Measurements from ENCODE around the gene PTPRT.

The PTPRT gene

DNA sequence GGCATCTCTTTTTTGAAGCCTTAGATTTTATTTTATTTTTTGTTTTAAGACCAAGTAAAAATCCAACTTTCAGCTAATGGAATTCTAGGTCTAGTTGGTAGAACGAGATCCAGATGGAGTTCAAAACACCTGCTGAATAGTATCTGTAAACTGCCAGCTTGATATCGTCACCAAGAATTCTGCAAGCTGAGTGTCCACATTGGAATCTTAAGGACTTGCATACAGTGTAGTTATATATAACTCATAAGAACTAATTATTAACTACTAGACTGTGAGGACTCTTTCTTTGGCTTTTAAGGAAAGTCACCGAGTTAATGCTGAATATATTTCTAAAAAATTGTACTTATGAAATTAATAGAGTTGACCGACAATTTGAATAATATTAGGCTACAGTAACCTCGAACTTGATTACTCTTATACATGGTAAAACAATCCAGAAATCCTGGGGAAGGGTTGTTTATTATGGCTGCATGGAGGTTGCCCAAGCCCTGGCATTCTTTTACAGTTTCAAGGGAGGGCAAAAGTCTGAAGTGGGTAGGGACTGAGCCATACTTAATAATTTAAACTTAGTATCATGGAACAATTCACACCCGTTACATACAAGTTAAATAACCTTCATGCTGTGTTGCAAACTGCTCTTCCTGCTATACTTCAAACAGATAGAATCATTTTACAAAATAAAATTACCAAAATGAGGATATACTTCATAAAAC is 553.9 kb downstream of the PTPRT start:
- no peak overlapping the region for H3K9ac ChIP-seq (ENCODE audit: low read depth, low read length)
- no peaks in the 10 kb centered on the region for H3K9me3 ChIP-seq (ENCODE audit: control insufficient read depth, insufficient read depth, low read length)
- H3K36me3 ChIP-seq (ENCODE audit: insufficient read depth, low read length): no peaks in the 10 kb centered on the region
- H3K4me1 ChIP-seq (ENCODE audit: insufficient read depth, low read length): no peaks in the 10 kb centered on the region

DNA sequence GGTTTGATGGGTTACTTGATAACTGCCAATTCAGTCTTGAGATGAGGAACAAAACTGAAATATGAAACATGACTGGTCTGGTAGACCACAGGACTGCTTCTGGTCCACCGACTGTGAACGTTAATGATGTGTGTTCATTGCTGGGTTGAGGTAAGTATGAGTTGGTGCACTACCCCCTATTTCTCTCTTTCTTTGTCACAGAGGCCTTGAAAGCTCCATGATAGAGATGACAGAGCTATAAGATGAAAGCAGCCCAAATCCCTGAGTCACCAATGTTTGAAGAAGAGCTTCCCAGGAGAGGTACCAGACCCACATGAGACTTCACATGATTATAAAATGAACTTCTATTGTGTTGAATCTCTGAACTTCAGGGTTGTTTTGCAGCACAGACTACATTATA is 555.5 kb downstream of the PTPRT start:
- no peaks in the 10 kb centered on the region for H3K9me3 ChIP-seq (ENCODE audit: control insufficient read depth, insufficient read depth, low read length)
- H3K36me3 ChIP-seq (ENCODE audit: insufficient read depth, low read length): no peaks in the 10 kb centered on the region
- no peak overlapping the region for H3K9ac ChIP-seq (ENCODE audit: low read depth, low read length)
- no peaks in the 10 kb centered on the region for H3K4me1 ChIP-seq (ENCODE audit: insufficient read depth, low read length)

DNA sequence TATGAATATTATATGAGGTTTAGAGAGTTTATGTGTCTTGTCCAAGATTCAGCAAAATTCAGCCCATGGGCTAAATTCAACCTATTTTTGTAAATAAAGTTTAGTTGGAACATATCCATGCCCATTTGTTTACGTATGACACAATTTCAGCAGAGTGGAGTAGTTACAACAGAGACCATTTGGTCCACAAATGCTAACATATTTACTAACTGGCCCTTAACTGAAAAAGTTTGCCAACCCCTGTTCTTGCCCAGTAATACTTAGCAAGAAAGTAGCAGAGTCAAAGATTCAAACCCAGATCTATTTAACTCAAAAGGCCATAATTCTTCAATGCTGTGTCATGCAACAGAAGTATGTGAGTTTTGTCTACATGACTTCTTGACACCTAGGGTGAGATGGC is 561.0 kb downstream of the PTPRT start:
- Histone ChIP-seq H3K9ac (ENCODE audit: low read depth, low read length) (no peak overlapping the region), H3K4me1 (ENCODE audit: insufficient read depth, low read length) (no peaks in the 10 kb centered on the region), H3K9me3 (ENCODE audit: control insufficient read depth, insufficient read depth, low read length) (no peaks in the 10 kb centered on the region), H3K36me3 (ENCODE audit: insufficient read depth, low read length) (no peaks in the 10 kb centered on the region)

DNA sequence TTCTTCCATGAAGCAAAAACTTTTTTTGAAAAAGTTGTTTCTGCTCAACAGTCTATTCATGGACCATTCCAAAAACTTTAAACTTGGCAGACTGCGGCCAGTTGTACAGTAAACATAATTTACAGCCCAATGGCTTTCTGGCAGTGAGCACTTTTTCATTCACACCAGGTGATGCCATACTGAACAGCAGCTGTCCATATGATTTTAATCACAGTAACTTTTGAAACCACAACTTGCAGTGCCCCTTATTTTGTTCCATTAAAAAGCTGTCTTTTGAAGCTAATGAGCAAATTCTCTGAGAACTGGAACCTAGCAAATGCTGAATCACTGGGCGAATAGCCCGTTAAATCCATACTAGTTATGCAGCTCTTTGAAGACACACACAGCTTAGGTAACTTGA is 576.6 kb downstream of the PTPRT start:
- Histone ChIP-seq H3K9ac (ENCODE audit: low read depth, low read length) (no peak overlapping the region), H3K9me3 (ENCODE audit: control insufficient read depth, insufficient read depth, low read length) (no peaks in the 10 kb centered on the region; the same call in 1 of the 2 replicates), H3K4me1 (ENCODE audit: insufficient read depth, low read length) (no peaks in the 10 kb centered on the region), H3K36me3 (ENCODE audit: insufficient read depth, low read length) (no peaks in the 10 kb centered on the region)

DNA sequence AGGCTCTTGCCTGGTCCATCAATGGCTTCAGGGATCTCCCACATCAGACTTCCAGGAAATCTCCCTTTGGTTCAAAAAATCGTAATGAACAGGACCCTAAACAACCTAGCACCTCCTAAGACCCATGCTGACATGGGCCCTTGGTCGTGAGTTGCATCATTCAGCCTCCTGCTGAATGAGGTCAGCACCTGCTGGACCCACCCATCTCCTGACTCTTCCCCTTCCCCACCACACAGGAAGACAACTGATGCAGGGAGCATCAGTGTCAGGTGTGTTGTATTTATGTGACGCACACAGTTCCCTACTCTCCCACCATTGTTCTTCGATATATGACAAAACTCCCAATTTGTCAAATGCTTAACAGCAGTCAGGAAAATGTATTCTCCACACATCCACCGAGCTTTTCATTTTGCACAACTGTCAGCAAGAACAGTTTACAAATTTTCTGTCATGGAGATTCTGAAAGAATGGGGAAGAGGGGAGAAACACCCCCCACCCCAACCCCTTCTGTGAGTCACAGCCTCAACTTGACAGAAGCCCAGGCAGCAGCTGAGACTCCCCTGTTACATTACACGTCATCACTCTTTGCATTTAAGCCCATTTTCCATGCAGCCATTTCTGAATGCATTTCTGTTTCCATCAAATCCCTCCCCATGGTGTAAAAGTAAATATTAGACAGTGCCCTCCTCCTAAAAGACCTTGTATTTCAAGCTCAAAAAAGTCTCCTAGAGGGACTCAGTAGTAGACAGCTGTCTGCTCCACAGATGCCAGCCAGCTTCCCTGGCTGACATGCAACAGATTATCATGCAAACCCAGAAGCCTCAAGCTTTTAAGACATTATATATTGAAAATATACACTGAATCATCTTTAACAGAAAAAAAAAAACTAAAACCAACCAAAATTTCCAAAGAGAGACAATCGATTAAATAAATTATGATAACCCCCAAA is 577.5 kb downstream of the PTPRT start:
- Histone ChIP-seq H3K9ac (ENCODE audit: low read depth, low read length) (no peak overlapping the region), H3K9me3 (ENCODE audit: control insufficient read depth, insufficient read depth, low read length) (no peaks in the 10 kb centered on the region; the same call in 1 of the 2 replicates), H3K4me1 (ENCODE audit: insufficient read depth, low read length) (no peaks in the 10 kb centered on the region), H3K36me3 (ENCODE audit: insufficient read depth, low read length) (no peaks in the 10 kb centered on the region)

DNA sequence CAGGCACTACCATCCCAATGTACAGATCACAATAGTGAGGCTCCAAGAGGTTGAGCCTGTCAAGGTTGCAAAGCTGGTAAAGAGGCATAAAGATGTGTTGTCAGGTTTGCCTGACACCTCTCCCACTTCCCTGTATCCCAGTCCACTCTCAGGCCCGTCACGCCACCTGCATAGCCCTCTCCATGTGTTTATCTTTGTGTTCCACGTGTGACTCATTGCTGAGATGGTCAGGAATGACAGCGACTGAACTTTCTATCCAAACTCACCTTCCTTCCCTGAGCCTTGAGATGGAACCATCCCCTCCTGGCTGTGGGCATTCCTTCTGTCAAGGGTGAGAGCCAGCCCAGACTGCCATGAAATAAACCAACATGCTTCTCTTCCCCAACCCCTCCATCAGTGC is 578.3 kb downstream of the PTPRT start:
- H3K9ac ChIP-seq (ENCODE audit: low read depth, low read length): no peak overlapping the region
- H3K9me3 ChIP-seq (ENCODE audit: control insufficient read depth, insufficient read depth, low read length): no peaks in the 10 kb centered on the region; the same call in 1 of the 2 replicates
- H3K36me3 ChIP-seq (ENCODE audit: insufficient read depth, low read length): no peaks in the 10 kb centered on the region
- no peaks in the 10 kb centered on the region for H3K4me1 ChIP-seq (ENCODE audit: insufficient read depth, low read length)

DNA sequence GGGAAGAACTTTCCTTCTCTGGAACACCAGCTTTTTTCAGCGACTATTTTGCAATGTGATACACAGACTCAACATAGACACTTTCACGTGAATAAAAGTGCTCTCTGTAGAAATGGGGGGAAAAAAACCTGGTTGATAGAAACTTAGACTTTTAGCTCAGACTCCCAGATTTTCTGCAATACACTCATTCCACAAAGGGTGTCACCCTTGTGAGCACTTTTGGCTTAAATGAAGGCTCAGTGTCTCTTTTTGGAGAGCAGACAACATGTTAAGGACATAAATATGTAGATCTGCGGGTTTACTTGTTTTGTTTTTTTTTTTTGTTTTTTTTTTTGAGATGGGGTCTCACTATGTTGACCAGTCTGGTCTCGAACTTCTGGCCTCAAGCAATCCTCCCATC is 579.6 kb downstream of the PTPRT start:
- H3K9me3 ChIP-seq (ENCODE audit: control insufficient read depth, insufficient read depth, low read length): no peaks in the 10 kb centered on the region; the same call in 1 of the 2 replicates

DNA sequence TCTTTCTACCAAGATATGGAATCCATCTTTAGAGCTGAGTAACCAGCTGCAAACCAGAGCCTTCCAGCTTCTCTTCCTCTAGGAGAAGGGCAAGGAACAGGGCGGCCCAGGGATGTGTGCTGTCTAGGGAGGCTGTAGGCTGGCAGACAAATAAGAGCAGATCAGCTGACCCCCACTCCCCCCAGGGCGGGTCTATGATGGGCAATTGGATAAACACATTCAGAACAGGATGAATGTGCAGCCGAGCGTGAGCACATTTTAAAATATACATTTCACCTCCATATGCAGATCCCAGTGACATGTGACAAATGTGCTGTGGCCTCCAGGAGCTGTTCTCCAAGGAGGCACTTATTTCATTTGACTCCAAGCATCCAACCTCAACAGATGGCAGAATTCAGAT is 580.1 kb downstream of the PTPRT start:
- no peak overlapping the region for H3K9ac ChIP-seq (ENCODE audit: low read depth, low read length)
- peaks cover 4% of the 10 kb centered on the region; the same call in 1 of the 2 replicates for H3K4me1 ChIP-seq (ENCODE audit: insufficient read depth, low read length)
- no peaks in the 10 kb centered on the region; the same call in 1 of the 2 replicates for H3K9me3 ChIP-seq (ENCODE audit: control insufficient read depth, insufficient read depth, low read length)
- H3K36me3 ChIP-seq (ENCODE audit: insufficient read depth, low read length): no peaks in the 10 kb centered on the region

More for the DNA sequence above, 579.6 kb downstream of the PTPRT start:
- no peaks in the 10 kb centered on the region for H3K36me3 ChIP-seq (ENCODE audit: insufficient read depth, low read length)
- peaks cover 4% of the 10 kb centered on the region; the same call in 1 of the 2 replicates for H3K4me1 ChIP-seq (ENCODE audit: insufficient read depth, low read length)
- no peak overlapping the region for H3K9ac ChIP-seq (ENCODE audit: low read depth, low read length)

DNA sequence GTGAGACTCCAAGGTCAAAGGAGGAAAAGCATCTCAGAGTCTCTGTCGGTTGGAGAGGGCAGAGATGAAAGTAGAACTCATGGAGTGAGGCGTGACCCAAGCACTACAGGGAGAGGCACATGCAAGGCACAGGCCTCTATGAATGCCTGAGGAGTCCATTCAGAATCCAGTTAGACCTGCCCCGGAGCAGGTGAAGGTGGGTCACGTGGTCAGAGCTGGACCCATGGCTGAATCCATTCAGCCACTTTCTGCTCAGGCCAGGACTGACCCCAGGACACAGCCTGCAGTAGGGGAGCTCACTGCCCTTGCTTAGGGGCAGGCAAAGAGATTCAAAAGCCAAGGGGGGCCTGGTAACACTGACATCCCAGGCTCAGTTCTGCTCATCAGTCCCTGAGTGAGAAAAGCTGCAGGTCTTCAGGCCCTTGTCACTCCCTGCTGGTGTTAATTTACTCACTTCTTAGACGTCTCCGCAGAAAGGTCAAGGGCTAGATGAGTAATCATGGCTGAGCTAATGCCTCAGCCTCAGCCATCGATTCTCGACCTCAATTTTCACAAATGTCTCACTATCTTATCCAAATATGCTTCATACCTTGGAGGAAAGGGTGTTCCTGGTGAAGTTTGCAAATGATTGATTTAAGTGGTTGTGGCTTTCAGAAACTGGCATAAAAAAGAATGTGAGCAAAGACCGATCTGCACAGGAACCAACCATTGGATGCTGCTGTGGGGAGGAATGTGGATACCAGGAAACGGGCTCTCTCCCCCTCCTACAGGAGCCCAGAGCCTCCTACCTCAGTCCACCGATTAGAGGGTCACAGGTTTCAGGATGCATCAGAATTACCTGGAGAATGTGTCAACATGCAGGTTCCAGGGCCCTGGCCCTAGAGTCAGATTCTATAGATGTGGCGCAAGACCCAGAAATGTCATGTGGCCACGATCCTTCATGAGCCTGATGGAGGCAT is 584.4 kb downstream of the PTPRT start:
- Histone ChIP-seq H3K36me3 (ENCODE audit: insufficient read depth, low read length) (no peaks in the 10 kb centered on the region), H3K9ac (ENCODE audit: low read depth, low read length) (no peak overlapping the region), H3K4me1 (ENCODE audit: insufficient read depth, low read length) (peaks cover 7% of the 10 kb centered on the region; the same call in 1 of the 2 replicates), H3K9me3 (ENCODE audit: control insufficient read depth, insufficient read depth, low read length) (no peaks in the 10 kb centered on the region)

DNA sequence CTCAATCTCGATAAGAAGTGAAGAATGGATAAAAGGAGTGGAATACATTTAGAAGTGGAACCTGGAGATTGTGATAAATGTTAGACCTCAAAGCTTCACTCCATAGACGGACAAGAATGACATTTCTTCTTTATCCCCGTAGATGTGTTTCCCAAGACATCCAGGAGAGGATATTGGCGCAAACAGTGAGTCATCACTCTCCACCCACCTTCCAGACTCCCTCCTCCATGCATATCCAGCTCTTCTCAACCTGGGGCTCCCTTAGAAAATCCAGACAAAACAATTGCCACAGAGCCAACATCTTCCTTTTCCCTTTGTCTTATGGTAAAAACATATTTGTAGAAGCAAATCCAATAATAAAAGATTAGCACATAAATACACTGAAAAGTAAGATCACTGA is 586.1 kb downstream of the PTPRT start:
- Histone ChIP-seq H3K9me3 (ENCODE audit: control insufficient read depth, insufficient read depth, low read length) (no peaks in the 10 kb centered on the region), H3K4me1 (ENCODE audit: insufficient read depth, low read length) (peaks cover 7% of the 10 kb centered on the region; the same call in 1 of the 2 replicates), H3K9ac (ENCODE audit: low read depth, low read length) (no peak overlapping the region), H3K36me3 (ENCODE audit: insufficient read depth, low read length) (no peaks in the 10 kb centered on the region)

DNA sequence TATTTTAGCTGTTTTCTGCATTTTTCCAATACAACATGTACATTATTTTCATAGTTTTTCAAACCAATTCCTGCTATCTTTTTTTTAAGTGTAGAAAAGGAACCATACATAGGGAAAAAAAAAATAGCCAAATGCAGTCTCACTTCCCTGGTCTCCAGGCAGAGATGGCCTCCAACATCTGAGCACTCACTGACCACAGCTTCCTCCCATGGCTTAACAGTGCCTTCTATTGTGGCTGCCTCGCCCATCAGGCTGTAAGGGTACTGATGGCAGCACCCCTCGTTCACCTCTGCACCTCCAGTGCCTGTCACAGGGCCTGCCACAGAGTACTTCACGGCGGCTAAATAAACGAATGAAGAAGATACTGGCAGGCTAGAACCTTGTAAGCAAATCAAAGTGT is 591.1 kb downstream of the PTPRT start:
- Histone ChIP-seq H3K36me3 (ENCODE audit: insufficient read depth, low read length) (no peaks in the 10 kb centered on the region), H3K9me3 (ENCODE audit: control insufficient read depth, insufficient read depth, low read length) (no peaks in the 10 kb centered on the region), H3K9ac (ENCODE audit: low read depth, low read length) (no peak overlapping the region), H3K4me1 (ENCODE audit: insufficient read depth, low read length) (0 out of 2 replicates have a peak, but pooled peaks cover 2% of the 10 kb centered on the region)

DNA sequence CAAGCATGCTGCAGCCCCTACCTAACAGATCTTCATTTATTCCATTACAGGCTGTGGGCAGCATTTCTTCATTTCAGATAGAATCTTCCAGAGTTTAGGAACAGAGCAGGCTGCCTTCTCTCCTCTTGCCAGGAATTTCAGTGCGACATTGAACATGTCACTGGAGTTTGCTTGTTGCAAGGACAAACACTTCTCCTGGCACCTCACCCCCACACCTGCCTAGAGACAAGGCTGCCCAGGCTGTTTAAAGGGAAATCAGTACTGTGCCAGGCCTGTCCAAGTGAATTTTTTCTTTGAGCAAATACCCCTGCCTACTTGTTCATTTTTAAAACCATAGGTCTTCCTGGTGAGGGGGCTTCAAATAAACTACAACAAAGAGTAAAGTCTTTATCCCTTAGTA is 594.1 kb downstream of the PTPRT start:
- H3K36me3 ChIP-seq (ENCODE audit: insufficient read depth, low read length): no peaks in the 10 kb centered on the region
- H3K9me3 ChIP-seq (ENCODE audit: control insufficient read depth, insufficient read depth, low read length): no peaks in the 10 kb centered on the region
- H3K4me1 ChIP-seq (ENCODE audit: insufficient read depth, low read length): no peaks in the 10 kb centered on the region
- H3K9ac ChIP-seq (ENCODE audit: low read depth, low read length): no peak overlapping the region

DNA sequence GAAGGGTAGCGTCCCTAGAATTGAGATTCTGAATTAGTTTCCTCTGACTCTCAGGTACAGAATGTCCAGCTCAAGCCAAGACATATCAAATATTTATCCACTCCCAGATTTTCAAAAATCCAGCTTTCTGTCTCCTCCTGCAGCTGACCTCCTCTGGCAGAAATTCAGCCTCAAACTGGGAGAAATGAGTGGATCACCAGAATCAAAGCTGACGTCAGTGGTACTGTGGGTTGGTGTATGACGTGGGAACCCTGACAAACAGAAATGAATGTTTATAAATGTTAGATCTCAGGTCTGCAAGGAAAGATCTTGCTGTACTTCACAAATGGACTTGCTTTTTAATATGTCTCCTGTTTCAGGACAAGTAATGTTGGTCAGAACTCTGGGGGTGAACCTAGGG is 595.0 kb downstream of the PTPRT start:
- Histone ChIP-seq H3K4me1 (ENCODE audit: insufficient read depth, low read length) (no peaks in the 10 kb centered on the region), H3K36me3 (ENCODE audit: insufficient read depth, low read length) (no peaks in the 10 kb centered on the region), H3K9ac (ENCODE audit: low read depth, low read length) (no peak overlapping the region), H3K9me3 (ENCODE audit: control insufficient read depth, insufficient read depth, low read length) (no peaks in the 10 kb centered on the region)

DNA sequence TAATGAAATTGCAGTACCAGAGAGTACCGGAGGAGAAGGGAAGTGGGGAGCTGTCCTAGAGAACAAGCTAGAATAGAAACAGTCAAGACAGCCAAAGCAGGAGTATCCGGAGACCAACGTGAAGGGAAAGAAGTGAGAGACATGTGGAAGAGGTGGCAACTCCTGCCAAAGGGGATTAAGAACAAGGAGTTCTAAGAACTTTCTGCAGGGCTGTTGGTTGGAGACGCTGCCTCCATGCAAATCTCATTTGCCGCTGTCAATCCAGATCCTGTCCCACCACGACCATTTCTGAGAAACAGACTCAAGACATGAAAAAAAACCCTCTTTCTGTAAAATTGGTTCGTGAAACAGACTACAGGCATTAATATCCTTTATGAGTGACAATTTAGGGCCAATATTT is 595.7 kb downstream of the PTPRT start:
- Histone ChIP-seq H3K9me3 (ENCODE audit: control insufficient read depth, insufficient read depth, low read length) (no peaks in the 10 kb centered on the region), H3K36me3 (ENCODE audit: insufficient read depth, low read length) (no peaks in the 10 kb centered on the region), H3K9ac (ENCODE audit: low read depth, low read length) (no peak overlapping the region), H3K4me1 (ENCODE audit: insufficient read depth, low read length) (no peaks in the 10 kb centered on the region)

Measured in ES-I3 (cell line).